K562 (cell line): ENCODE data around the gene DNASE2B. TPM values are rescaled to one million over a fixed set of nuclear protein-coding genes. Genes with fewer than 3 reads are reported as not detected.

Experiments
- CBX8 ChIP-seq: fragments of 200-600 bp; sonication (generic); IDR thresholded peaks from 2 replicates; pipeline ENCODE4 v1.6.1; 2012; ENCODE audit warnings: borderline replicate concordance, mixed run types, low read depth, mild to moderate bottlenecking, moderate library complexity, mixed read lengths, low read length, control low read depth, inconsistent platforms; ENCODE audit not compliant: poor library complexity, severe bottlenecking; ENCODE audit errors: extremely low read depth
- HDAC3 ChIP-seq: fragments of 450-650 bp; IDR thresholded peaks from 2 replicates; pipeline ENCODE4 v1.6.1; 2018; ENCODE audit warnings: borderline replicate concordance, mild to moderate bottlenecking, moderate library complexity; ENCODE audit not compliant: partially characterized antibody
- JUNB ChIP-seq: fragments of 450-650 bp; formaldehyde crosslinking; conservative IDR thresholded peaks from 2 replicates; pipeline ENCODE4 v1.4.0; 2020; ENCODE audit warnings: mild to moderate bottlenecking
- MCM5 ChIP-seq: fragments of 450-650 bp; IDR thresholded peaks from 2 replicates; pipeline ENCODE4 v1.6.1; 2016; ENCODE audit warnings: low read depth
- MEF2D ChIP-seq: conservative IDR thresholded peaks from 2 replicates; pipeline ENCODE4 v1.6.1; 2016; ENCODE audit warnings: low read depth, missing genetic modification characterization, missing compliant biosample characterization
- NCOA6 ChIP-seq: fragments of 450-650 bp; IDR thresholded peaks from 2 replicates; pipeline ENCODE4 v1.6.1; 2017; ENCODE audit warnings: mild to moderate bottlenecking
- NRF1 ChIP-seq, 2 experiments: fragments of 450-650 bp; IDR thresholded peaks in 1 of 2; conservative IDR thresholded peaks in 1 of 2; 2 replicates each; pipeline ENCODE4 v1.6.1; 2014; ENCODE audit warnings: mild to moderate bottlenecking in 2 of 2
- PRMT5 ChIP-seq: sonication (generic); formaldehyde crosslinking; IDR thresholded peaks from 2 replicates; pipeline ENCODE4 v1.5.0; 2020; ENCODE audit warnings: missing genetic modification reagents
- ZNF384 ChIP-seq: IDR thresholded peaks from 2 replicates; pipeline ENCODE4 v1.6.1; 2012; ENCODE audit warnings: low read depth, low read length, improper control_type of control experiment
- polyA plus RNA-seq, 8 experiments: library from polyadenylated mRNA; depleted of rRNA in 4 of 8; stranded (reverse) in 5 of 8; unstranded in 3 of 8; fragments of >200 nt; fragmentation: Nextera tagmentation in 2 of 8; fragmentation: Illumina TruSeq in 1 of 8; extraction: Ambion mirVana in 2 of 8; extraction: Trizol in 1 of 8; gene quantifications; 2 replicates each; pipeline versions ENCODE4 v1.2.1 to v1.2.3, GENCODE V29; 2011 to 2014; ENCODE audit warnings: inconsistent platforms in 1 of 8, missing spikeins in 1 of 8
- total RNA-seq, 7 experiments: library from RNA; depleted of rRNA in 6 of 7; stranded (reverse); fragments of >200 nt in 6 of 7; fragmentation: Illumina TruSeq in 2 of 7; extraction: Trizol in 2 of 7; gene quantifications; 2 replicates each; pipeline versions ENCODE4 v1.2.1 to v1.2.3, GENCODE V29; 2011 to 2021; ENCODE audit warnings: low replicate concordance in 1 of 7
- TF ChIP-seq, protein P1 (sequence below): fragments of 200-600 bp; sonication (generic); IDR thresholded peaks from one replicate; pipeline ENCODE4 v1.6.1; 2012; ENCODE audit warnings: mild to moderate bottlenecking, low read depth, low read length, inconsistent platforms

The DNASE2B gene
- total and polyA plus RNA-seq, 9 of the 15 experiments (the other 6 are each of a cell fraction or from before 2014, with no cell fraction given): not detected

DNA sequence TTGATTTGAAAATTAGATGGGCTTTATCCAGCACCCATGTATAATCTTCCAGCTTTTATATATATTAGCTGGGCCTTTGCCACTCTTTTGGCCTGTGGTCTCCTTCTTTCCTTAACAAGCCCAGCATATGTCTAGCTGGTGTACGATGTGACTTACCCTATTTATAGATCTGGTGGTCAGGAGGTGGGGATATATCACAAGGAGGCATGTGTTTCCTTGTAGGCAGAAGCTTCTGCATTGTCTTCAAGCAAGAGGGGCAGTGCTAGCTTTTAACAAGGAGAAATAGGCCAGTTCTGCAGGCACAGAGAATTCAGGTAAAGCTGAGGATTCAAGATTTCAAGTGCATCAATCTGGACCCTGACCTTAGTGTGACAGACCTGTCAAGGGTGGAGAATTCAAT lies 38.0 kb upstream of the DNASE2B start (continued):
- no peak for TF ChIP-seq ZNF384
- TF ChIP-seq CBX8: no peak
- no peak for TF ChIP-seq MCM5
- no peak for TF ChIP-seq JUNB (CRISPR knock-in tag)
- TF ChIP-seq, protein P1, sequence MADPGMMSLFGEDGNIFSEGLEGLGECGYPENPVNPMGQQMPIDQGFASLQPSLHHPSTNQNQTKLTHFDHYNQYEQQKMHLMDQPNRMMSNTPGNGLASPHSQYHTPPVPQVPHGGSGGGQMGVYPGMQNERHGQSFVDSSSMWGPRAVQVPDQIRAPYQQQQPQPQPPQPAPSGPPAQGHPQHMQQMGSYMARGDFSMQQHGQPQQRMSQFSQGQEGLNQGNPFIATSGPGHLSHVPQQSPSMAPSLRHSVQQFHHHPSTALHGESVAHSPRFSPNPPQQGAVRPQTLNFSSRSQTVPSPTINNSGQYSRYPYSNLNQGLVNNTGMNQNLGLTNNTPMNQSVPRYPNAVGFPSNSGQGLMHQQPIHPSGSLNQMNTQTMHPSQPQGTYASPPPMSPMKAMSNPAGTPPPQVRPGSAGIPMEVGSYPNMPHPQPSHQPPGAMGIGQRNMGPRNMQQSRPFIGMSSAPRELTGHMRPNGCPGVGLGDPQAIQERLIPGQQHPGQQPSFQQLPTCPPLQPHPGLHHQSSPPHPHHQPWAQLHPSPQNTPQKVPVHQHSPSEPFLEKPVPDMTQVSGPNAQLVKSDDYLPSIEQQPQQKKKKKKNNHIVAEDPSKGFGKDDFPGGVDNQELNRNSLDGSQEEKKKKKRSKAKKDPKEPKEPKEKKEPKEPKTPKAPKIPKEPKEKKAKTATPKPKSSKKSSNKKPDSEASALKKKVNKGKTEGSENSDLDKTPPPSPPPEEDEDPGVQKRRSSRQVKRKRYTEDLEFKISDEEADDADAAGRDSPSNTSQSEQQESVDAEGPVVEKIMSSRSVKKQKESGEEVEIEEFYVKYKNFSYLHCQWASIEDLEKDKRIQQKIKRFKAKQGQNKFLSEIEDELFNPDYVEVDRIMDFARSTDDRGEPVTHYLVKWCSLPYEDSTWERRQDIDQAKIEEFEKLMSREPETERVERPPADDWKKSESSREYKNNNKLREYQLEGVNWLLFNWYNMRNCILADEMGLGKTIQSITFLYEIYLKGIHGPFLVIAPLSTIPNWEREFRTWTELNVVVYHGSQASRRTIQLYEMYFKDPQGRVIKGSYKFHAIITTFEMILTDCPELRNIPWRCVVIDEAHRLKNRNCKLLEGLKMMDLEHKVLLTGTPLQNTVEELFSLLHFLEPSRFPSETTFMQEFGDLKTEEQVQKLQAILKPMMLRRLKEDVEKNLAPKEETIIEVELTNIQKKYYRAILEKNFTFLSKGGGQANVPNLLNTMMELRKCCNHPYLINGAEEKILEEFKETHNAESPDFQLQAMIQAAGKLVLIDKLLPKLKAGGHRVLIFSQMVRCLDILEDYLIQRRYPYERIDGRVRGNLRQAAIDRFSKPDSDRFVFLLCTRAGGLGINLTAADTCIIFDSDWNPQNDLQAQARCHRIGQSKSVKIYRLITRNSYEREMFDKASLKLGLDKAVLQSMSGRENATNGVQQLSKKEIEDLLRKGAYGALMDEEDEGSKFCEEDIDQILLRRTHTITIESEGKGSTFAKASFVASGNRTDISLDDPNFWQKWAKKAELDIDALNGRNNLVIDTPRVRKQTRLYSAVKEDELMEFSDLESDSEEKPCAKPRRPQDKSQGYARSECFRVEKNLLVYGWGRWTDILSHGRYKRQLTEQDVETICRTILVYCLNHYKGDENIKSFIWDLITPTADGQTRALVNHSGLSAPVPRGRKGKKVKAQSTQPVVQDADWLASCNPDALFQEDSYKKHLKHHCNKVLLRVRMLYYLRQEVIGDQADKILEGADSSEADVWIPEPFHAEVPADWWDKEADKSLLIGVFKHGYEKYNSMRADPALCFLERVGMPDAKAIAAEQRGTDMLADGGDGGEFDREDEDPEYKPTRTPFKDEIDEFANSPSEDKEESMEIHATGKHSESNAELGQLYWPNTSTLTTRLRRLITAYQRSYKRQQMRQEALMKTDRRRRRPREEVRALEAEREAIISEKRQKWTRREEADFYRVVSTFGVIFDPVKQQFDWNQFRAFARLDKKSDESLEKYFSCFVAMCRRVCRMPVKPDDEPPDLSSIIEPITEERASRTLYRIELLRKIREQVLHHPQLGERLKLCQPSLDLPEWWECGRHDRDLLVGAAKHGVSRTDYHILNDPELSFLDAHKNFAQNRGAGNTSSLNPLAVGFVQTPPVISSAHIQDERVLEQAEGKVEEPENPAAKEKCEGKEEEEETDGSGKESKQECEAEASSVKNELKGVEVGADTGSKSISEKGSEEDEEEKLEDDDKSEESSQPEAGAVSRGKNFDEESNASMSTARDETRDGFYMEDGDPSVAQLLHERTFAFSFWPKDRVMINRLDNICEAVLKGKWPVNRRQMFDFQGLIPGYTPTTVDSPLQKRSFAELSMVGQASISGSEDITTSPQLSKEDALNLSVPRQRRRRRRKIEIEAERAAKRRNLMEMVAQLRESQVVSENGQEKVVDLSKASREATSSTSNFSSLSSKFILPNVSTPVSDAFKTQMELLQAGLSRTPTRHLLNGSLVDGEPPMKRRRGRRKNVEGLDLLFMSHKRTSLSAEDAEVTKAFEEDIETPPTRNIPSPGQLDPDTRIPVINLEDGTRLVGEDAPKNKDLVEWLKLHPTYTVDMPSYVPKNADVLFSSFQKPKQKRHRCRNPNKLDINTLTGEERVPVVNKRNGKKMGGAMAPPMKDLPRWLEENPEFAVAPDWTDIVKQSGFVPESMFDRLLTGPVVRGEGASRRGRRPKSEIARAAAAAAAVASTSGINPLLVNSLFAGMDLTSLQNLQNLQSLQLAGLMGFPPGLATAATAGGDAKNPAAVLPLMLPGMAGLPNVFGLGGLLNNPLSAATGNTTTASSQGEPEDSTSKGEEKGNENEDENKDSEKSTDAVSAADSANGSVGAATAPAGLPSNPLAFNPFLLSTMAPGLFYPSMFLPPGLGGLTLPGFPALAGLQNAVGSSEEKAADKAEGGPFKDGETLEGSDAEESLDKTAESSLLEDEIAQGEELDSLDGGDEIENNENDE: no peak
- TF ChIP-seq PRMT5 (CRISPR knock-in tag): no peak
- no peak for TF ChIP-seq NRF1 (conservative IDR thresholded peaks at IDR 0.05 in 1 of 2, IDR thresholded peaks at IDR 0.05 in 1 of 2)
- no peak for TF ChIP-seq NCOA6
- TF ChIP-seq HDAC3: no peak
- TF ChIP-seq MEF2D (tag): no peak
